Measurements from ENCODE around the gene FOXJ3.

FOXJ3 gene

GRCh38 chr1:42313970-42314369 is 21.1 kb downstream of the FOXJ3 start:
- no peaks in the 10 kb centered on the region for H3K27me3 ChIP-seq (ENCODE audit: control insufficient read depth in 5 of 5, insufficient read depth in 4 of 5, low read length in 5 of 5)
- peaks cover 0 to 3% (median 0%) of the 10 kb centered on the region in 5 donors for H3K36me3 ChIP-seq (ENCODE audit: control insufficient read depth in 5 of 5, insufficient read depth in 5 of 5, low read length in 5 of 5)
- H3K4me3 ChIP-seq (ENCODE audit: low read depth in 1 of 5, low read length in 5 of 5), result no peak overlapping the region
- H3K9ac ChIP-seq (ENCODE audit: low read length in 5 of 5), result no peak overlapping the region
- peaks cover 0 to 48% (median 39%) of the 10 kb centered on the region in 5 donors for H3K4me1 ChIP-seq (ENCODE audit: control insufficient read depth in 5 of 5, insufficient read depth in 5 of 5, low read length in 5 of 5)
- no peaks in the 10 kb centered on the region for H3K9me3 ChIP-seq (ENCODE audit: control insufficient read depth in 5 of 5, low read length in 5 of 5)
- no peak overlapping the region for H3K27ac ChIP-seq (ENCODE audit: low read depth, low read length)

- H3K9ac ChIP-seq (ENCODE audit: low read length in 5 of 5), result no peak overlapping the region
- peaks cover 0 to 6% (median 0%) of the 10 kb centered on the region in 5 donors for H3K36me3 ChIP-seq (ENCODE audit: control insufficient read depth in 5 of 5, insufficient read depth in 5 of 5, low read length in 5 of 5)
- H3K27ac ChIP-seq (ENCODE audit: low read depth, low read length), result no peak overlapping the region
- peaks cover 0 to 42% (median 34%) of the 10 kb centered on the region in 5 donors for H3K4me1 ChIP-seq (ENCODE audit: control insufficient read depth in 5 of 5, insufficient read depth in 5 of 5, low read length in 5 of 5)
- no peak overlapping the region for H3K4me3 ChIP-seq (ENCODE audit: low read depth in 1 of 5, low read length in 5 of 5)
- H3K27me3 ChIP-seq (ENCODE audit: control insufficient read depth in 5 of 5, insufficient read depth in 4 of 5, low read length in 5 of 5), result no peaks in the 10 kb centered on the region
- H3K9me3 ChIP-seq (ENCODE audit: control insufficient read depth in 5 of 5, low read length in 5 of 5), result no peaks in the 10 kb centered on the region
These were observed 22.3 kb downstream of the FOXJ3 start for GRCh38 chr1:42312576-42313212.

- Histone ChIP-seq H3K27me3 (ENCODE audit: control insufficient read depth in 5 of 5, insufficient read depth in 4 of 5, low read length in 5 of 5) (no peaks in the 10 kb centered on the region), H3K4me1 (ENCODE audit: control insufficient read depth in 5 of 5, insufficient read depth in 5 of 5, low read length in 5 of 5) (peaks cover 0 to 42% (median 34%) of the 10 kb centered on the region in 5 donors), H3K27ac (ENCODE audit: low read depth, low read length) (no peak overlapping the region)
These were observed 23.1 kb downstream of the FOXJ3 start for GRCh38 chr1:42311897-42312296.

GRCh38 chr1:42311138-42311537 is 23.9 kb downstream of the FOXJ3 start:
- H3K4me3 ChIP-seq (ENCODE audit: low read depth in 1 of 5, low read length in 5 of 5), result no peak overlapping the region
- H3K27ac ChIP-seq (ENCODE audit: low read depth, low read length), result no peak overlapping the region
- H3K4me1 ChIP-seq (ENCODE audit: control insufficient read depth in 5 of 5, insufficient read depth in 5 of 5, low read length in 5 of 5), result peaks cover 0 to 37% (median 30%) of the 10 kb centered on the region in 5 donors
- no peak overlapping the region for H3K9ac ChIP-seq (ENCODE audit: low read length in 5 of 5)
- no peaks in the 10 kb centered on the region for H3K27me3 ChIP-seq (ENCODE audit: control insufficient read depth in 5 of 5, insufficient read depth in 4 of 5, low read length in 5 of 5)
- H3K36me3 ChIP-seq (ENCODE audit: control insufficient read depth in 5 of 5, insufficient read depth in 5 of 5, low read length in 5 of 5), result peaks cover 0 to 10% (median 0%) of the 10 kb centered on the region in 5 donors
- H3K9me3 ChIP-seq (ENCODE audit: control insufficient read depth in 5 of 5, low read length in 5 of 5), result no peaks in the 10 kb centered on the region

More at GRCh38 chr1:42311897-42312296, 23.1 kb downstream of the FOXJ3 start:
- Histone ChIP-seq H3K9ac (ENCODE audit: low read length in 5 of 5) (no peak overlapping the region), H3K9me3 (ENCODE audit: control insufficient read depth in 5 of 5, low read length in 5 of 5) (no peaks in the 10 kb centered on the region), H3K36me3 (ENCODE audit: control insufficient read depth in 5 of 5, insufficient read depth in 5 of 5, low read length in 5 of 5) (peaks cover 0 to 8% (median 0%) of the 10 kb centered on the region in 5 donors), H3K4me3 (ENCODE audit: low read depth in 1 of 5, low read length in 5 of 5) (no peak overlapping the region)

- Histone ChIP-seq H3K27ac (ENCODE audit: low read depth, low read length) (no peak overlapping the region), H3K9me3 (ENCODE audit: control insufficient read depth in 5 of 5, low read length in 5 of 5) (peaks cover 0 to under 1% (median 0%) of the 10 kb centered on the region in 5 donors), H3K9ac (ENCODE audit: low read length in 5 of 5) (no peak overlapping the region), H3K36me3 (ENCODE audit: control insufficient read depth in 5 of 5, insufficient read depth in 5 of 5, low read length in 5 of 5) (peaks cover 0 to 13% (median 3%) of the 10 kb centered on the region in 5 donors), H3K4me3 (ENCODE audit: low read depth in 1 of 5, low read length in 5 of 5) (no peak overlapping the region), H3K4me1 (ENCODE audit: control insufficient read depth in 5 of 5, insufficient read depth in 5 of 5, low read length in 5 of 5) (peaks cover 0 to 4% (median 0%) of the 10 kb centered on the region in 5 donors), H3K27me3 (ENCODE audit: control insufficient read depth in 5 of 5, insufficient read depth in 4 of 5, low read length in 5 of 5) (no peaks in the 10 kb centered on the region)
These were observed 28.1 kb downstream of the FOXJ3 start for GRCh38 chr1:42306977-42307376.

GRCh38 chr1:42305639-42306038 is 29.4 kb downstream of the FOXJ3 start:
- peaks cover 3 to 14% (median 3%) of the 10 kb centered on the region in 5 donors for H3K36me3 ChIP-seq (ENCODE audit: control insufficient read depth in 5 of 5, insufficient read depth in 5 of 5, low read length in 5 of 5)
- H3K4me3 ChIP-seq (ENCODE audit: low read depth in 1 of 5, low read length in 5 of 5), result no peak overlapping the region
- no peak overlapping the region for H3K9ac ChIP-seq (ENCODE audit: low read length in 5 of 5)

GRCh38 chr1:42302034-42302433 is 33.0 kb downstream of the FOXJ3 start:
- peaks cover 0 to 2% (median 0%) of the 10 kb centered on the region in 5 donors for H3K9me3 ChIP-seq (ENCODE audit: control insufficient read depth in 5 of 5, low read length in 5 of 5)
- H3K4me1 ChIP-seq (ENCODE audit: control insufficient read depth in 5 of 5, insufficient read depth in 5 of 5, low read length in 5 of 5), result peaks cover 0 to 4% (median 0%) of the 10 kb centered on the region in 5 donors
- no peaks in the 10 kb centered on the region for H3K27me3 ChIP-seq (ENCODE audit: control insufficient read depth in 5 of 5, insufficient read depth in 4 of 5, low read length in 5 of 5)
- no peak overlapping the region for H3K4me3 ChIP-seq (ENCODE audit: low read depth in 1 of 5, low read length in 5 of 5)
- peaks cover 0 to 7% (median 3%) of the 10 kb centered on the region in 5 donors for H3K36me3 ChIP-seq (ENCODE audit: control insufficient read depth in 5 of 5, insufficient read depth in 5 of 5, low read length in 5 of 5)
- H3K9ac ChIP-seq (ENCODE audit: low read length in 5 of 5), result no peak overlapping the region
- H3K27ac ChIP-seq (ENCODE audit: low read depth, low read length), result no peak overlapping the region

More at GRCh38 chr1:42305639-42306038, 29.4 kb downstream of the FOXJ3 start:
- Histone ChIP-seq H3K4me1 (ENCODE audit: control insufficient read depth in 5 of 5, insufficient read depth in 5 of 5, low read length in 5 of 5) (peaks cover 0 to 4% (median 0%) of the 10 kb centered on the region in 5 donors), H3K9me3 (ENCODE audit: control insufficient read depth in 5 of 5, low read length in 5 of 5) (peaks cover 0 to 2% (median 0%) of the 10 kb centered on the region in 5 donors), H3K27me3 (ENCODE audit: control insufficient read depth in 5 of 5, insufficient read depth in 4 of 5, low read length in 5 of 5) (no peaks in the 10 kb centered on the region), H3K27ac (ENCODE audit: low read depth, low read length) (no peak overlapping the region)

- H3K27me3 ChIP-seq (ENCODE audit: control insufficient read depth in 5 of 5, insufficient read depth in 4 of 5, low read length in 5 of 5), result no peaks in the 10 kb centered on the region
- H3K9ac ChIP-seq (ENCODE audit: low read length in 5 of 5), result no peak overlapping the region
- peaks cover 0 to 5% (median 3%) of the 10 kb centered on the region in 5 donors for H3K36me3 ChIP-seq (ENCODE audit: control insufficient read depth in 5 of 5, insufficient read depth in 5 of 5, low read length in 5 of 5)
- H3K9me3 ChIP-seq (ENCODE audit: control insufficient read depth in 5 of 5, low read length in 5 of 5), result peaks cover 0 to 2% (median 0%) of the 10 kb centered on the region in 5 donors
- peaks cover 0 to 4% (median 0%) of the 10 kb centered on the region in 5 donors for H3K4me1 ChIP-seq (ENCODE audit: control insufficient read depth in 5 of 5, insufficient read depth in 5 of 5, low read length in 5 of 5)
- H3K27ac ChIP-seq (ENCODE audit: low read depth, low read length), result no peak overlapping the region
- H3K4me3 ChIP-seq (ENCODE audit: low read depth in 1 of 5, low read length in 5 of 5), result no peak overlapping the region
These were observed 36.5 kb downstream of the FOXJ3 start for GRCh38 chr1:42298520-42298919.

- no peaks in the 10 kb centered on the region for H3K9me3 ChIP-seq (ENCODE audit: control insufficient read depth in 5 of 5, low read length in 5 of 5)
- no peak overlapping the region for H3K4me3 ChIP-seq (ENCODE audit: low read depth in 1 of 5, low read length in 5 of 5)
- no peak overlapping the region for H3K9ac ChIP-seq (ENCODE audit: low read length in 5 of 5)
- H3K27ac ChIP-seq (ENCODE audit: low read depth, low read length), result no peak overlapping the region
- H3K27me3 ChIP-seq (ENCODE audit: control insufficient read depth in 5 of 5, insufficient read depth in 4 of 5, low read length in 5 of 5), result no peaks in the 10 kb centered on the region
- no peaks in the 10 kb centered on the region for H3K4me1 ChIP-seq (ENCODE audit: control insufficient read depth in 5 of 5, insufficient read depth in 5 of 5, low read length in 5 of 5)
- H3K36me3 ChIP-seq (ENCODE audit: control insufficient read depth in 5 of 5, insufficient read depth in 5 of 5, low read length in 5 of 5), result no peaks in the 10 kb centered on the region
These were observed 39.2 kb downstream of the FOXJ3 start for GRCh38 chr1:42295816-42296215.

- Histone ChIP-seq H3K9me3 (ENCODE audit: control insufficient read depth in 5 of 5, low read length in 5 of 5) (no peaks in the 10 kb centered on the region), H3K27ac (ENCODE audit: low read depth, low read length) (no peak overlapping the region), H3K36me3 (ENCODE audit: control insufficient read depth in 5 of 5, insufficient read depth in 5 of 5, low read length in 5 of 5) (no peaks in the 10 kb centered on the region), H3K9ac (ENCODE audit: low read length in 5 of 5) (no peak overlapping the region), H3K4me3 (ENCODE audit: low read depth in 1 of 5, low read length in 5 of 5) (no peak overlapping the region), H3K4me1 (ENCODE audit: control insufficient read depth in 5 of 5, insufficient read depth in 5 of 5, low read length in 5 of 5) (no peaks in the 10 kb centered on the region), H3K27me3 (ENCODE audit: control insufficient read depth in 5 of 5, insufficient read depth in 4 of 5, low read length in 5 of 5) (no peaks in the 10 kb centered on the region)
These were observed 44.9 kb downstream of the FOXJ3 start for GRCh38 chr1:42290130-42290529.

Data from subcutaneous abdominal adipose tissue (tissue), 5 donors.